SH-SY5Y (cell line): ENCODE measurements around the gene DAB1.

ENCODE experiments used
- GATA2 ChIP-seq: IDR thresholded peaks from 2 replicates; pipeline ENCODE4 v1.6.1; 2011; ENCODE audit warnings: mild to moderate bottlenecking, low read depth, low read length
- GATA3 ChIP-seq: IDR thresholded peaks from 2 replicates; pipeline ENCODE4 v1.6.1; 2011; ENCODE audit warnings: low read depth, mild to moderate bottlenecking, low read length, moderate library complexity

DNA sequence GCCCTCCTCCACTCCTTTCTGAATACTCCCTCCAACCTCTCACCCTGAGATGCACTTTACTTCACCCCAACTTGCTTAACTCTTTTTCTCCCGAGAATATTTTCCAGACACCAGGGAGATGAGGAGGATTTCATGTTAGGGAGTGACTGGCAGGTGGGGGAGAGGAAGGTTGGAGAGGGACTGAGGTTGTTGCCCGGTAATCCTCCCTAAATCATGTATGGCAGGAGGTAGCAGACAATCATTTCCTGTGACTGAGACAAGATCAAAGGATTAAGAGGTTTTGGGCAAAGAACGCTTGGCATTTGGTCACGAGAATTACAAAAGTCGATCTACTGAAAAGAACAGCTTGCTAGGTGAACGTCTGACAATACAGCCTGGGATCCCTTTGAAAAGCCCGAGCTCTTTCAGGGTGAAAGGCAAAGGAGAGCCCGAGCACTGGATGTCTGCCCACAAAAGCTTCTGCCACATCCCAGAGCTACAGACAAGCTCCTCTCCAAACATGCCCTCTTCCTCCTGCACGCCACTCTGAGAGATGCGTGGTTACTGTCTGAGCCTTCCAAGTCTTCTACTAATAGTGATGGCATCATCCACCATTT, 154.1 kb downstream of the DAB1 start:
- no peak for TF ChIP-seq GATA3
- no peak for TF ChIP-seq GATA2
